ENCODE measurements around the gene SNRNP35.

- TF ChIP-seq CTCF (IDR thresholded peaks at IDR 0.05; ENCODE audit: insufficient read depth, low read length) = no peak
- TF ChIP-seq REST (IDR thresholded peaks at IDR 0.05; ENCODE audit: insufficient replicate concordance, low read depth) = no peak
- no peak for TF ChIP-seq GABPA (IDR thresholded peaks at IDR 0.05; ENCODE audit: low read depth)
- no peak for TF ChIP-seq POLR2AphosphoS5 (IDR thresholded peaks at IDR 0.05; ENCODE audit: low read depth)
- no peak for TF ChIP-seq SPI1 (IDR thresholded peaks at IDR 0.05; ENCODE audit: borderline replicate concordance, low read depth)
Observed at GRCh38 chr12:123491481-123491880, 33.5 kb downstream of the SNRNP35 start.
